Caco-2 (cell line): Measurements from ENCODE around the gene ADCY6. TPM values are rescaled to one million over a fixed set of nuclear protein-coding genes. Genes with fewer than 3 reads are reported as not detected.

ENCODE experiments used
- BruUV-seq: library from RNA; stranded (reverse); fragments of 400-500 nt; replicated peaks from 2 replicates; lab custom pipeline; 2021; lab: Mats Ljungman, UMichigan
- CTCF ChIA-PET: fragments of 300-600 bp; sonication (Branson Sonifier 250); formaldehyde crosslinking; loops from one replicate; lab custom pipeline; 2022; ENCODE audit warnings: antibody characterized with exemption; lab: Charles Lee
- POLR2A ChIA-PET: fragments of 300-600 bp; sonication (Branson Sonifier 250); formaldehyde crosslinking; loops from one replicate; lab custom pipeline; 2022; ENCODE audit warnings: antibody characterized with exemption; lab: Charles Lee
- DNase-seq, 2 experiments: peaks; one replicate each; pipeline versions ENCODE4 v3.0.0 to v3.0.0-alpha.2; 2020 to 2022
- H3K27me3 ChIP-seq: replicated peaks from 2 replicates; pipeline ENCODE4 v1.6.0; 2011; ENCODE audit warnings: low read length; ENCODE audit not compliant: control insufficient read depth, insufficient read depth
- H3K36me3 ChIP-seq: 2 replicates; pipeline ENCODE4 v1.5.1; 2011; ENCODE audit warnings: low read length; ENCODE audit not compliant: control insufficient read depth, insufficient read depth
- H3K4me1 ChIP-seq: fragments of 250-450 bp; sonication (Bioruptor Pico); 2 replicates; pipeline ENCODE4 v1.5.1; 2020; ENCODE audit warnings: mild to moderate bottlenecking
- H3K4me3 ChIP-seq: 2 replicates; pipeline ENCODE4 v1.5.1; 2011; ENCODE audit warnings: low read depth, mild to moderate bottlenecking, control low read depth, low read length
- H3K9me3 ChIP-seq: fragments of 250-450 bp; sonication (Bioruptor Pico); 2 replicates; pipeline ENCODE4 v1.5.1; 2020; ENCODE audit warnings: mild to moderate bottlenecking, moderate library complexity
- H3K27ac Mint-ChIP-seq: one replicate; pipeline ENCODE4 v1.8.0; 2022; ENCODE audit warnings: mixed read lengths; ENCODE audit not compliant: unreplicated experiment
- H3K27me3 Mint-ChIP-seq: one replicate; pipeline ENCODE4 v1.8.0; 2022; ENCODE audit warnings: mixed read lengths; ENCODE audit not compliant: insufficient read depth, unreplicated experiment
- H3K36me3 Mint-ChIP-seq: one replicate; pipeline ENCODE4 v1.8.0; 2022; ENCODE audit warnings: mild to moderate bottlenecking, mixed read lengths; ENCODE audit not compliant: insufficient read depth, unreplicated experiment
- H3K4me1 Mint-ChIP-seq: one replicate; pipeline ENCODE4 v1.8.0; 2022; ENCODE audit warnings: low read depth, mixed read lengths; ENCODE audit not compliant: unreplicated experiment
- H3K4me3 Mint-ChIP-seq: one replicate; pipeline ENCODE4 v1.8.0; 2022; ENCODE audit warnings: mild to moderate bottlenecking, moderate library complexity, mixed read lengths; ENCODE audit not compliant: unreplicated experiment
- H3K9me3 Mint-ChIP-seq: one replicate; pipeline ENCODE4 v1.8.0; 2022; ENCODE audit warnings: mixed read lengths; ENCODE audit not compliant: unreplicated experiment
- intact Hi-C: fragments of 100-400 bp; cut with micrococcal nuclease; formaldehyde crosslinking; loops from one replicate; pipeline ENCODE4 v1.10.0; 2022; ENCODE audit not compliant: unreplicated experiment
- microRNA-seq: library from miRNA; unstranded; fragments of <30 nt; microRNA quantifications from one replicate; pipeline ENCODE4 v1.2.0, GENCODE V29; 2022
- total RNA-seq: library from RNA; stranded (reverse); gene quantifications from 2 replicates; pipeline ENCODE4 v1.2.3, GENCODE V29; 2022
- TF ChIP-seq, protein P1 (sequence below), 2 experiments: fragments of 200-600 bp in 1 of 2; IDR thresholded peaks; 1 replicate in 1 of 2; 2 replicates in 1 of 2; pipeline versions ENCODE4 v1.5.1 to v1.8.0; 2011 to 2022; ENCODE audit warnings: antibody characterized with exemption in 1 of 2, control low read depth in 1 of 2, inconsistent platforms in 1 of 2, low read depth in 1 of 2, low read length in 1 of 2, mild to moderate bottlenecking in 1 of 2, moderate library complexity in 1 of 2; ENCODE audit not compliant: insufficient read depth in 1 of 2, severe bottlenecking in 1 of 2, unreplicated experiment in 1 of 2

Gene ADCY6
- total RNA-seq, 1 experiment from 2014 or later, result 89.8 TPM

DNA sequence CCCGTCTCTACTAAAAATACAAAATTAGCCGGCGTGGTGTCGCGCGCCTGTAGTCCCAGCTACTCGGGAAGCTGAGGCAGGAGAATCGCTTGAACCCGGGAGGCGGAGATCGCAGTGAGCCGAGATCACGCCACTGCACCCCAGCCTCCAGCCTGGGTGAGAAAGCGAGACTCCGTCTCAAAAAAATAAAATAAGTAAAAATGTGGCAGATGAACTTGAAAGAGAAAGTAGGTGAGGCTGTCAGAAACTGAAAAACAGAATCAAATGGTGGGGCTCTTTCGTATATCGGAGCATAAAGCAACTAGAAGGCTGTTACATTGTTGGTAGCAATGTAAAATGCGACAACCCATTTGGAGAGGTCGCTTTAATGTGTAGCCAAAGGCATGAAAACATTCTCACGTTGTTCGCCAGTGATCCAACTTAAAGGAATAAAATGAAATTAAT is 71.6 kb downstream of the ADCY6 start:
- Mint-ChIP-seq H3K36me3 (peaks cover 42% of the 10 kb centered on the region), H3K4me1 (no peaks in the 10 kb centered on the region), H3K27me3 (no peaks in the 10 kb centered on the region), H3K27ac (peak overlapping the region; percentile 98), H3K4me3 (peak overlapping the region; percentile 88), H3K9me3 (peaks cover 23% of the 10 kb centered on the region)
- no peak for DNase-seq
- ChIA-PET CTCF (interaction anchor here (0.6 kb wide), 1 partner anchor 51 kb away, joined by 3 read pairs; no protein-coding TSS in a partner anchor), POLR2A (no interaction called here)
- no peaks in the 10 kb centered on the region; the same call in 1 of the 2 replicates for H3K36me3 ChIP-seq
- TF ChIP-seq, protein P1, sequence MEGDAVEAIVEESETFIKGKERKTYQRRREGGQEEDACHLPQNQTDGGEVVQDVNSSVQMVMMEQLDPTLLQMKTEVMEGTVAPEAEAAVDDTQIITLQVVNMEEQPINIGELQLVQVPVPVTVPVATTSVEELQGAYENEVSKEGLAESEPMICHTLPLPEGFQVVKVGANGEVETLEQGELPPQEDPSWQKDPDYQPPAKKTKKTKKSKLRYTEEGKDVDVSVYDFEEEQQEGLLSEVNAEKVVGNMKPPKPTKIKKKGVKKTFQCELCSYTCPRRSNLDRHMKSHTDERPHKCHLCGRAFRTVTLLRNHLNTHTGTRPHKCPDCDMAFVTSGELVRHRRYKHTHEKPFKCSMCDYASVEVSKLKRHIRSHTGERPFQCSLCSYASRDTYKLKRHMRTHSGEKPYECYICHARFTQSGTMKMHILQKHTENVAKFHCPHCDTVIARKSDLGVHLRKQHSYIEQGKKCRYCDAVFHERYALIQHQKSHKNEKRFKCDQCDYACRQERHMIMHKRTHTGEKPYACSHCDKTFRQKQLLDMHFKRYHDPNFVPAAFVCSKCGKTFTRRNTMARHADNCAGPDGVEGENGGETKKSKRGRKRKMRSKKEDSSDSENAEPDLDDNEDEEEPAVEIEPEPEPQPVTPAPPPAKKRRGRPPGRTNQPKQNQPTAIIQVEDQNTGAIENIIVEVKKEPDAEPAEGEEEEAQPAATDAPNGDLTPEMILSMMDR (IDR thresholded peaks at IDR 0.05; ENCODE audit: insufficient read depth in 1 of 2, low read depth in 1 of 2, low read length in 1 of 2, severe bottlenecking in 1 of 2, unreplicated experiment in 1 of 2), result no peak
- intact Hi-C loops, result loop anchor here (10.0 kb wide), 1 partner anchor 548 kb away; the partner anchor contains the start of gene TUBA1C
- peak overlapping the region; percentile 44 for H3K4me3 ChIP-seq
- TSS peak; percentile 93 for BruUV-seq
- no peaks in the 10 kb centered on the region for H3K27me3 ChIP-seq
- H3K9me3 ChIP-seq, result 0 out of 2 replicates have a peak, but pooled peaks cover 12% of the 10 kb centered on the region
- H3K4me1 ChIP-seq, result peaks cover 10% of the 10 kb centered on the region; the same call in 1 of the 2 replicates

GRCh38 chr12:48716493-48717251 is 72.2 kb downstream of the ADCY6 start, which contains the start of gene CCNT1:
Gene CCNT1, minus strand, starts transcription at chr12:48716707. Its CDS starts 32 bp downstream, at chr12:48716675.
- POLR2A ChIA-PET, result no interaction called here
- H3K36me3 Mint-ChIP-seq, result peaks cover 48% of the 10 kb centered on the region
- BruUV-seq, result no TSS peak

More at GRCh38 chr12:48716493-48717251, 72.2 kb downstream of the ADCY6 start, which contains the start of gene CCNT1:
- Mint-ChIP-seq H3K4me3 (peak within 1 kb of the TSS; percentile 88), H3K9me3 (peaks cover 23% of the 10 kb centered on the region), H3K27ac (peak within 1 kb of the TSS; percentile 98), H3K4me1 (no peaks in the 10 kb centered on the region), H3K27me3 (no peaks in the 10 kb centered on the region)
- peaks cover 2% of the 10 kb centered on the region; the same call in 1 of the 2 replicates for H3K36me3 ChIP-seq
- intact Hi-C loops, result loop anchor here (1.0 to 10.0 kb wide), 3 partner anchors 34 to 548 kb away; partner anchors contain the start of genes KANSL2 and TUBA1C
- CTCF ChIA-PET, result interaction anchor here (0.6 kb wide), 1 partner anchor 52 kb away, joined by 3 read pairs; no protein-coding TSS in a partner anchor
- H3K4me1 ChIP-seq, result peaks cover 10% of the 10 kb centered on the region; the same call in 1 of the 2 replicates
- TF ChIP-seq, protein P1 (IDR thresholded peaks at IDR 0.05; ENCODE audit: insufficient read depth in 1 of 2, low read depth in 1 of 2, low read length in 1 of 2, severe bottlenecking in 1 of 2, unreplicated experiment in 1 of 2), result peak in 1 of 2 experiments; percentile 44
- peak within 1 kb of the TSS; percentile 66 for H3K4me3 ChIP-seq
- peak; percentile 100 for DNase-seq
- no peaks in the 10 kb centered on the region for H3K27me3 ChIP-seq
- 0 out of 2 replicates have a peak, but pooled peaks cover 12% of the 10 kb centered on the region for H3K9me3 ChIP-seq

Small RNA genes lying within 50 kb of the gene (microRNA-seq; reads per million reads assigned to microRNA genes)
- gene MIR4701, result 2.2 reads per million, percentile 10 among the genes with 10 or more reads in this experiment

Other genes with a start within 250 kb of the ADCY6 start
- not detected in 2 replicates for gene LALBA, start 219.0 kb downstream of the ADCY6 start, total RNA-seq
- 59.7 and 67.2 TPM in 2 replicates for gene KANSL2, start 106.9 kb downstream of the ADCY6 start, total RNA-seq
- 52.1 and 53.1 TPM in 2 replicates for gene CCNT1, start 72.4 kb downstream of the ADCY6 start, total RNA-seq
- 20.4 and 28.2 TPM in 2 replicates for gene CACNB3, start 29.4 kb upstream of the ADCY6 start, total RNA-seq
- 151 and 152 TPM in 2 replicates for gene DDX23, start 63.1 kb upstream of the ADCY6 start, total RNA-seq
- 5.1 and 5.2 TPM in 2 replicates for gene RND1, start 76.8 kb upstream of the ADCY6 start, total RNA-seq
- gene FKBP11, start 136.4 kb upstream of the ADCY6 start, total RNA-seq, result 79.5 and 83.2 TPM in 2 replicates
- gene ARF3, start 168.4 kb upstream of the ADCY6 start, total RNA-seq, result 249 and 257 TPM in 2 replicates
- 4.2 and 4.4 TPM in 2 replicates for gene WNT10B, start 182.6 kb upstream of the ADCY6 start, total RNA-seq
- gene WNT1, start 189.2 kb upstream of the ADCY6 start, total RNA-seq, result 0.63 TPM in 1 of 2 replicates, not detected in the other
- 1.7 and 1.9 TPM in 2 replicates for gene DDN, start 210.3 kb upstream of the ADCY6 start, total RNA-seq
- 60.3 and 61.4 TPM in 2 replicates for gene PRKAG1, start 229.7 kb upstream of the ADCY6 start, total RNA-seq